ENCODE measurements around the gene SELENON. TPM values are rescaled to one million over a fixed set of nuclear protein-coding genes. Genes with fewer than 3 reads are reported as not detected.
"Not testable (repeated sequence)": the region's sequence is repeated elsewhere in the genome, so short reads cannot be mapped to it uniquely, and the experiment has no call there.

Gene SELENON
- total RNA-seq, 6 experiments from 2014 or later, result 11.9 to 21.8 (median 17.8) TPM

DNA sequence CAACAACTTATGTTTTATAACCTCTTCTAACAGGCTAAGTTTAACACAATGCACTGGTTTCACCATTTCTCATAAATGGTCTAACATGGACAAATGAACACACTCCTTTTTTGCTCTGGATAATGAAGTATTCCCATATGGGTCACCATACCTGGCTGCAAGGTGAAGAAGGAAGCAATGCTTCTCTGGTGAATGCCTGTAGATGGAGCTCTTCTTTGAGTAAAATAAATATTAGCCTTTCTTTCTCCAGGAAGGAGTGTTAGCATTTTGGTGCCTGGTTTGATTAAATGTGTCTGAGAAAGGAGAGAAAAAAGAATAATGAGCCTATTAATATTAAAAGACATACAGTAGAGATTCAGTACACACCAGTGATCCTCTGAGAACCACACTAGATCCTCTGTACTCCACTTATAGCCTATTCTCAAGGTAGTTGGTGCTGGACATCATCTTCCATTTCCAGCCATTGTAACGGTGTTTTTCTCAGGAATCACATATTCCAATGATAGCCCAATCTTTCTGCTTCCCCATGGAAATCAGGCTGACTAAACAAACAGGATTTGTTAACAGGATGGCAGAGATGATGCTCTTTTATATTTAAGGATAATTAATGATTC is 37.4 kb downstream of the SELENON start:
- Histone ChIP-seq H3K4me1 (no peaks in the 10 kb centered on the region), H3K4me3 (no peak overlapping the region), H3K9me3 (no peaks in the 10 kb centered on the region), H3K36me3 (peaks cover 0 to 16% (median 7%) of the 10 kb centered on the region in 4 donors), H3K27ac (no peak overlapping the region), H3K27me3 (no peaks in the 10 kb centered on the region)
- no peak for TF ChIP-seq POLR2A (IDR thresholded peaks at IDR 0.05)
- TF ChIP-seq, protein P1, sequence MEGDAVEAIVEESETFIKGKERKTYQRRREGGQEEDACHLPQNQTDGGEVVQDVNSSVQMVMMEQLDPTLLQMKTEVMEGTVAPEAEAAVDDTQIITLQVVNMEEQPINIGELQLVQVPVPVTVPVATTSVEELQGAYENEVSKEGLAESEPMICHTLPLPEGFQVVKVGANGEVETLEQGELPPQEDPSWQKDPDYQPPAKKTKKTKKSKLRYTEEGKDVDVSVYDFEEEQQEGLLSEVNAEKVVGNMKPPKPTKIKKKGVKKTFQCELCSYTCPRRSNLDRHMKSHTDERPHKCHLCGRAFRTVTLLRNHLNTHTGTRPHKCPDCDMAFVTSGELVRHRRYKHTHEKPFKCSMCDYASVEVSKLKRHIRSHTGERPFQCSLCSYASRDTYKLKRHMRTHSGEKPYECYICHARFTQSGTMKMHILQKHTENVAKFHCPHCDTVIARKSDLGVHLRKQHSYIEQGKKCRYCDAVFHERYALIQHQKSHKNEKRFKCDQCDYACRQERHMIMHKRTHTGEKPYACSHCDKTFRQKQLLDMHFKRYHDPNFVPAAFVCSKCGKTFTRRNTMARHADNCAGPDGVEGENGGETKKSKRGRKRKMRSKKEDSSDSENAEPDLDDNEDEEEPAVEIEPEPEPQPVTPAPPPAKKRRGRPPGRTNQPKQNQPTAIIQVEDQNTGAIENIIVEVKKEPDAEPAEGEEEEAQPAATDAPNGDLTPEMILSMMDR (IDR thresholded peaks at IDR 0.05), result peak; percentile 41 to 67 (median 58)
- WGBS (ENCODE audit: insufficient coverage, low coverage, low lambda C conversion rate, missing lambda C conversion rate), result 67% methylated on average over 1 of the region's 1 CpG
- intact Hi-C loops (cut with DNase I), result loop anchor here in 1 of 2 donors (5.0 kb wide), 1 partner anchor 160 kb away; the partner anchor contains the start of gene PAFAH2
- ATAC-seq (peak; percentile 70 to 86 (median 80)), DNase-seq (no peak)

DNA sequence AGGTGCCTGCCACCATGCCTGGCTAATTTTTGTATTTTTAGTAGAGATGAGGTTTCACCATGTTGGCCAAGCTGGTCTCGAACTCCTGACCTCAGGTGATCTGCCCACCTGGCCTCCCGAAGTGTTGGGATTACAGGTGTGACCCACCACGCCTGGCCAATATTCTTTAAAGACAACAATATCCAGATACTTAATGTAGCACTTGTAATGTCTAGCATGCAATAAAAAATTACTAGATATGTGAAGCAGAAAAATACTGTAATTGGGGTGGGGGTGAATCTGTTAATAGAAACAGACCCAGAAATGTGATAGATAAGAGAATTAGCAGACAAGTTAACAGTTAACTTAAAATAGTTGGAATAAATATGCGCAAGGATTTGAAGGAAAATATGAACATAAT is 39.8 kb downstream of the SELENON start:
- WGBS (ENCODE audit: insufficient coverage, low coverage, low lambda C conversion rate, missing lambda C conversion rate), result 100% methylated on average over 4 of the region's 4 CpGs
- H3K36me3 ChIP-seq, H3K4me3 ChIP-seq, H3K9me3 ChIP-seq, H3K27me3 ChIP-seq, H3K27ac ChIP-seq, ATAC-seq, H3K4me1 ChIP-seq, DNase-seq: not testable (repeated sequence)
- intact Hi-C loops (cut with DNase I), result loop anchor here in 1 of 2 donors (5.0 kb wide), 1 partner anchor 157 kb away; the partner anchor contains the start of gene PAFAH2

DNA sequence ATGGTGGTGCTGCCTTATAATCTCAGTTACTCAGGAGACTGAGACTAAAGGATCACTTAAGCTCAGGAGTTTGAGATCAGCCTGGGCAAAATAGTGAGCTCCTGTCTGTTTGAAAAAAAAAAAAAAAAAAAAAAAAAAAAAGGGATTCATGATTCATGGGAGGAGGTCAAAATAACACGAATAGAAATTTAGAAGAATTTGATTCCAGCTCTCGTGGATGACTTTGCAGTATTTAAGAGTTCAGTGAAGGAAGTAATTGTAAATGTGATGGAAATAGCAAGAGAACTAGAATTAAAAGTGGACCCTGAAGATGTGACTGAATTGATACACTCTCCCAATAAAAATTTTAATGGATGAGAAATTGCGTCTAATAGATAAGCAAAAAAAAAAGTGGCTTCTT is 43.5 kb downstream of the SELENON start:
- Histone ChIP-seq H3K27me3 (no peaks in the 10 kb centered on the region), H3K4me1 (no peaks in the 10 kb centered on the region), H3K4me3 (no peak overlapping the region), H3K27ac (no peak overlapping the region), H3K9me3 (no peaks in the 10 kb centered on the region), H3K36me3 (no peaks in the 10 kb centered on the region)
- ATAC-seq (no peak), DNase-seq (no peak)
- intact Hi-C loops (cut with DNase I), result no loop called here
- 78% methylated on average over 3 of the region's 3 CpGs for WGBS (ENCODE audit: insufficient coverage, low coverage, low lambda C conversion rate, missing lambda C conversion rate)
- TF ChIP-seq, protein P1 (IDR thresholded peaks at IDR 0.05), result no peak
- TF ChIP-seq POLR2A (IDR thresholded peaks at IDR 0.05), result no peak

DNA sequence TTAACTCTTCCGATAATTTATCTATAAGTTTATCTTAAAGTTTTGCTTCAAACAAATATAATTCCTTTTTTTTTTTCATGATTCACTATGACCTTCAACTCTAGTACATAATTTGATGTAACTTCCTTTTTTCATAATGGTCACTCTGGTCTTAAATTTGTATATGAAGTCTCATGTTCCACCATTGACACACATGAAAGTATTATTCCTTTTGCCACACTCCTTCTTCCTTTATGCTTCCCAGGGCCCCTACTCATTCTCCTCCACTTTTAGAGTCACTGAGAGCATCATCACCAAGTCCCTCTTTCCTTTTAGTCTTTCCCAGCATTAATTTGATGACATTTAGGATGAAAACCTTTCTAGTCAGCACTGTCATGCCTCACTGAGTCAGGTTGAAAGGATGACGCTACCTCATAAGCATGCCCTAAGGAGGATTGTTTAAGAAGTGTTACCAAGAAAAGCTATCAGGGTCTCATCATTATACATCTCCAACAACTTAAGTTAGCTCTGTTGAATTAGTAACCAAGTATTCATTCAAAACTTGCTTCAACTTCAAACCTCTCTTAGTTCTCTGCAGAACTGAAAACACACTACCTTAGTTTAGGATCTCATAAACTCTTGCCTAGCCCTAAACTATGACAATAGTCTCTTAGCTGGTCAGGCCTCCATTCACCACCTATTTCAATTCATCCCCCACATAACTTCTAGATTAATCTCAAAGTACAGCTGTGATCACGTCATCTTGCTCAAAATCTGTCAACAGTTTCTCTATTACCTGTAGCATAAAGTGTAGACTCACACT is 44.7 kb downstream of the SELENON start:
- 93% methylated on average over 3 of the region's 3 CpGs for WGBS (ENCODE audit: insufficient coverage, low coverage, low lambda C conversion rate, missing lambda C conversion rate)

More for the DNA sequence above, 44.7 kb downstream of the SELENON start:
- TF ChIP-seq, protein P1 (IDR thresholded peaks at IDR 0.05), result no peak
- TF ChIP-seq POLR2A (IDR thresholded peaks at IDR 0.05), result no peak
- H3K4me3 ChIP-seq, result no peak overlapping the region
- no peaks in the 10 kb centered on the region for H3K4me1 ChIP-seq
- intact Hi-C loops (cut with DNase I), result no loop called here
- H3K27me3 ChIP-seq, result no peaks in the 10 kb centered on the region
- H3K27ac ChIP-seq, result no peak overlapping the region
- H3K36me3 ChIP-seq, result no peaks in the 10 kb centered on the region
- no peak for DNase-seq
- H3K9me3 ChIP-seq, result no peaks in the 10 kb centered on the region
- no peak for ATAC-seq
